HG02588 (cell line): ENCODE data around the gene TENT4B.
A peak's percentile ranks its signal among the peaks of the same experiment; 100 is the strongest.

Experiments used
- ATAC-seq: cut with Tn5 transposase; IDR thresholded peaks from one replicate; pipeline ENCODE4 v1.9.1; 2021; ENCODE audit warnings: mild to moderate bottlenecking, moderate library complexity; ENCODE audit not compliant: unreplicated experiment

TENT4B gene

GRCh38 chr16:50192386-50193050 is 39.4 kb downstream of the TENT4B start:
- no peak for ATAC-seq

GRCh38 chr16:50193594-50193993 is 40.5 kb downstream of the TENT4B start:
- ATAC-seq = no peak

GRCh38 chr16:50195276-50195675 is 42.2 kb downstream of the TENT4B start:
- no peak for ATAC-seq

- ATAC-seq = no peak
These were observed 42.6 kb downstream of the TENT4B start for GRCh38 chr16:50195756-50196155.

- ATAC-seq = no peak
These were observed 44.5 kb downstream of the TENT4B start for GRCh38 chr16:50197582-50197981.

- ATAC-seq = no peak
These were observed 45.8 kb downstream of the TENT4B start for GRCh38 chr16:50198802-50199403.

- ATAC-seq = no peak
These were observed 48.7 kb downstream of the TENT4B start for GRCh38 chr16:50201787-50202186.

GRCh38 chr16:50202926-50203624 is 50.0 kb downstream of the TENT4B start:
- ATAC-seq = no peak

- ATAC-seq = no peak
These were observed 50.6 kb downstream of the TENT4B start for GRCh38 chr16:50203681-50204080.

GRCh38 chr16:50204453-50205108 is 51.5 kb downstream of the TENT4B start:
- no peak for ATAC-seq

- ATAC-seq = no peak
These were observed 54.5 kb downstream of the TENT4B start for GRCh38 chr16:50207652-50208051.

GRCh38 chr16:50208460-50208931 is 55.4 kb downstream of the TENT4B start:
- ATAC-seq = no peak

- no peak for ATAC-seq
These were observed 56.6 kb downstream of the TENT4B start for GRCh38 chr16:50209546-50210265.

- peak; percentile 92 for ATAC-seq
These were observed 57.3 kb downstream of the TENT4B start for GRCh38 chr16:50210266-50211038.

- no peak for ATAC-seq
These were observed 60.9 kb downstream of the TENT4B start for GRCh38 chr16:50213939-50214519.

GRCh38 chr16:50215680-50216079 is 62.6 kb downstream of the TENT4B start:
- ATAC-seq = no peak

- no peak for ATAC-seq
These were observed 63.1 kb downstream of the TENT4B start for GRCh38 chr16:50216231-50216630.

GRCh38 chr16:50219402-50219975 is 66.4 kb downstream of the TENT4B start:
- no peak for ATAC-seq

GRCh38 chr16:50224286-50224685 is 71.2 kb downstream of the TENT4B start:
- ATAC-seq = no peak
